Activated naive CD4-positive, alpha-beta T cell treated with anti-CD3 and anti-CD28 coated beads, Interleukin-2, amount 10 ng/mL, durations not matched to agents 5 hours and 36 hours (primary cell): ENCODE data around the gene CENATAC. TPM values are rescaled to one million over a fixed set of nuclear protein-coding genes. Genes with fewer than 3 reads are reported as not detected.

ENCODE experiments used
- microRNA-seq: library from miRNA; unstranded; fragments of <30 nt; microRNA quantifications from one replicate; pipeline ENCODE4 v1.2.0, GENCODE V29; 2022; ENCODE audit warnings: borderline microRNAs expressed, borderline replicate concordance
- total RNA-seq, 2 experiments: library from RNA; stranded (reverse); gene quantifications; one replicate each; pipeline ENCODE4 v1.2.3, GENCODE V29; 2021

The CENATAC gene
- 10 to 100 TPM; 41.0 to 47.5 TPM for total RNA-seq

GRCh38 chr11:118997627-118998387, at the start of gene CENATAC:
CENATAC (plus strand) TSS chr11:118998138; CDS start chr11:118998198, 60 bp downstream.

GRCh38 chr11:118956094-118956846, 41.7 kb upstream of the CENATAC start, which contains the start of gene UPK2:
UPK2 (plus strand) TSS chr11:118956298; CDS start chr11:118956351, 53 bp downstream.

GRCh38 chr11:118971646-118972045, 26.3 kb upstream of the CENATAC start, which contains the start of gene FOXR1:
FOXR1 (plus strand) TSS chr11:118971761; CDS start chr11:118971932, 171 bp downstream.

GRCh38 chr11:119018074-119018938, 20.4 kb downstream of the CENATAC start, which contains the start of the genes RPS25 and TRAPPC4:
RPS25 (minus strand) TSS chr11:119018343; CDS start chr11:119018284, 59 bp downstream.
TRAPPC4 (plus strand) TSS chr11:119018766; CDS start chr11:119018796, 30 bp downstream.

GRCh38 chr11:119030329-119031047, 32.5 kb downstream of the CENATAC start, which contains the start of gene SLC37A4:
SLC37A4 (minus strand) TSS chr11:119030877.

GRCh38 chr11:119057000-119057769, 59.2 kb downstream of the CENATAC start, which contains the start of gene HYOU1:
HYOU1 (minus strand) TSS chr11:119057205; CDS start chr11:119056160, 1,045 bp downstream.

Small RNA genes within 50 kb of the gene (microRNA-seq; reads per million reads assigned to microRNA genes)
- gene MIR3656 = not detected

Other genes with a start within 250 kb of the CENATAC start
- gene DDX6, start 207.0 kb upstream of the CENATAC start, total RNA-seq = 100 to 1,000 TPM; 172 to 174 TPM
- under 1 TPM; 0.17 to 0.20 TPM for gene CXCR5, start 114.2 kb upstream of the CENATAC start, total RNA-seq
- gene BCL9L, start 72.2 kb upstream of the CENATAC start, total RNA-seq = 10 to 100 TPM; 96.7 to 99.1 TPM
- not detected for gene UPK2, start 41.8 kb upstream of the CENATAC start, total RNA-seq
- not detected for gene FOXR1, start 26.4 kb upstream of the CENATAC start, total RNA-seq
- 1,000 to 10,000 TPM; 1,829 to 1,882 TPM for gene RPS25, start 20.2 kb downstream of the CENATAC start, total RNA-seq
- 10 to 100 TPM; 49.5 to 54.4 TPM for gene TRAPPC4, start 20.6 kb downstream of the CENATAC start, total RNA-seq
- gene SLC37A4, start 32.7 kb downstream of the CENATAC start, total RNA-seq = 10 to 100 TPM; 20.0 to 20.4 TPM
- gene HYOU1, start 59.1 kb downstream of the CENATAC start, total RNA-seq = 100 to 1,000 TPM; 111 to 123 TPM
- 10 to 100 TPM; 34.2 to 36.2 TPM for gene VPS11, start 69.7 kb downstream of the CENATAC start, total RNA-seq
- 10 to 100 TPM; 16.4 to 16.7 TPM for gene HMBS, start 86.7 kb downstream of the CENATAC start, total RNA-seq
- 10 to 100 TPM; 46.7 to 49.2 TPM for gene DPAGT1, start 103.7 kb downstream of the CENATAC start, total RNA-seq
- 10 to 100 TPM; 28.3 to 28.4 TPM for gene C2CD2L, start 109.2 kb downstream of the CENATAC start, total RNA-seq
- gene HINFP, start 123.4 kb downstream of the CENATAC start, total RNA-seq = 10 to 100 TPM; 47.6 to 48.7 TPM
- not detected for gene ABCG4, start 150.9 kb downstream of the CENATAC start, total RNA-seq
- gene NLRX1, start 170.6 kb downstream of the CENATAC start, total RNA-seq = 10 to 100 TPM; 24.2 to 24.3 TPM
- gene NHERF4, start 187.3 kb downstream of the CENATAC start, total RNA-seq = under 1 TPM; 0.51 to 0.81 TPM
- gene CBL, start 208.2 kb downstream of the CENATAC start, total RNA-seq = 10 to 100 TPM; 41.3 to 47.0 TPM